Gastrocnemius medialis (tissue), 4 donors: Measurements from ENCODE around the gene ENC1.

Source experiments
- POLR2A ChIP-seq, 2 donors: fragments of 450-650 bp; IDR thresholded peaks; one replicate each; pipeline ENCODE4 v1.6.1; 2017; ENCODE audit warnings: antibody characterized with exemption in 2 of 2, mild to moderate bottlenecking in 2 of 2, moderate library complexity in 2 of 2
- TF ChIP-seq, protein P1 (sequence below), 5 experiments: fragments of 450-650 bp in 3 of 5; fragments of 200-600 bp in 2 of 5; sonication (generic) in 2 of 5; IDR thresholded peaks in 4 of 5; conservative IDR thresholded peaks in 1 of 5; 1 replicate in 4 of 5; 2 replicates in 1 of 5; pipeline ENCODE4 v1.5.1; 2016 to 2019; ENCODE audit warnings: antibody characterized with exemption in 5 of 5, mild to moderate bottlenecking in 3 of 5, moderate library complexity in 3 of 5

- TF ChIP-seq, protein P1, sequence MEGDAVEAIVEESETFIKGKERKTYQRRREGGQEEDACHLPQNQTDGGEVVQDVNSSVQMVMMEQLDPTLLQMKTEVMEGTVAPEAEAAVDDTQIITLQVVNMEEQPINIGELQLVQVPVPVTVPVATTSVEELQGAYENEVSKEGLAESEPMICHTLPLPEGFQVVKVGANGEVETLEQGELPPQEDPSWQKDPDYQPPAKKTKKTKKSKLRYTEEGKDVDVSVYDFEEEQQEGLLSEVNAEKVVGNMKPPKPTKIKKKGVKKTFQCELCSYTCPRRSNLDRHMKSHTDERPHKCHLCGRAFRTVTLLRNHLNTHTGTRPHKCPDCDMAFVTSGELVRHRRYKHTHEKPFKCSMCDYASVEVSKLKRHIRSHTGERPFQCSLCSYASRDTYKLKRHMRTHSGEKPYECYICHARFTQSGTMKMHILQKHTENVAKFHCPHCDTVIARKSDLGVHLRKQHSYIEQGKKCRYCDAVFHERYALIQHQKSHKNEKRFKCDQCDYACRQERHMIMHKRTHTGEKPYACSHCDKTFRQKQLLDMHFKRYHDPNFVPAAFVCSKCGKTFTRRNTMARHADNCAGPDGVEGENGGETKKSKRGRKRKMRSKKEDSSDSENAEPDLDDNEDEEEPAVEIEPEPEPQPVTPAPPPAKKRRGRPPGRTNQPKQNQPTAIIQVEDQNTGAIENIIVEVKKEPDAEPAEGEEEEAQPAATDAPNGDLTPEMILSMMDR (IDR thresholded peaks at IDR 0.05 in 4 of 5, conservative IDR thresholded peaks at IDR 0.05 in 1 of 5) = no peak
- no peak for TF ChIP-seq POLR2A (IDR thresholded peaks at IDR 0.05)
Measured at GRCh38 chr5:74608736-74609601, 31.6 kb downstream of the ENC1 start.
